Karpas-422 (cell line): ENCODE results near the gene CHEK2. TPM values are rescaled to one million over a fixed set of nuclear protein-coding genes. Genes with fewer than 3 reads are reported as not detected.
"Not testable (repeated sequence)": the region's sequence is repeated elsewhere in the genome, so short reads cannot be mapped to it uniquely, and the experiment has no call there.

ENCODE experiments used
- DNase-seq: peaks from one replicate; pipeline ENCODE4 v3.0.0-alpha.2; 2015
- H2AFZ ChIP-seq: fragments of 200-600 bp; sonication (generic); 2 replicates; pipeline ENCODE4 v1.6.1; 2014; ENCODE audit warnings: antibody characterized with exemption, low read length, mixed read lengths
- H3K27ac ChIP-seq: fragments of 200-600 bp; sonication (generic); 2 replicates; pipeline ENCODE4 v1.5.1; 2014; ENCODE audit warnings: mild to moderate bottlenecking, low read length, moderate library complexity
- H3K27me3 ChIP-seq: fragments of 200-600 bp; sonication (generic); 2 replicates; pipeline ENCODE4 v1.6.1; 2014; ENCODE audit warnings: low read length, mixed read lengths
- H3K36me3 ChIP-seq: fragments of 200-600 bp; sonication (generic); 2 replicates; pipeline ENCODE4 v1.6.1; 2014; ENCODE audit warnings: low read length, mixed read lengths; ENCODE audit not compliant: insufficient read depth
- H3K4me1 ChIP-seq: fragments of 200-600 bp; sonication (generic); 2 replicates; pipeline ENCODE4 v1.6.1; 2014; ENCODE audit warnings: mild to moderate bottlenecking, low read length, mixed read lengths
- H3K4me2 ChIP-seq: fragments of 200-600 bp; sonication (generic); 2 replicates; pipeline ENCODE4 v1.6.1; 2014; ENCODE audit warnings: low read length, low read depth, mild to moderate bottlenecking; ENCODE audit not compliant: poor library complexity, severe bottlenecking
- H3K4me3 ChIP-seq: fragments of 200-600 bp; sonication (generic); 2 replicates; pipeline ENCODE4 v1.5.1; 2014; ENCODE audit warnings: mild to moderate bottlenecking, antibody characterized with exemption, low read length, mixed read lengths
- H3K79me2 ChIP-seq: fragments of 200-600 bp; sonication (generic); 2 replicates; pipeline ENCODE4 v1.6.1; 2014; ENCODE audit warnings: mild to moderate bottlenecking, low read length, mixed read lengths
- H3K9ac ChIP-seq: fragments of 200-600 bp; sonication (generic); 2 replicates; pipeline ENCODE4 v1.6.0; 2014; ENCODE audit warnings: low read length
- H3K9me2 ChIP-seq: fragments of 200-600 bp; sonication (generic), shearing (Covaris generic); replicated peaks from 2 replicates; pipeline ENCODE4 v1.6.0; 2014; ENCODE audit warnings: mild to moderate bottlenecking, low read length, moderate library complexity; ENCODE audit not compliant: insufficient read depth
- H3K9me3 ChIP-seq: fragments of 300-700, 200-600 bp; sonication (generic); 2 replicates; pipeline ENCODE4 v1.6.1; 2014; ENCODE audit warnings: low read length, mixed read lengths
- H4K20me1 ChIP-seq: fragments of 200-600 bp; sonication (generic); 2 replicates; pipeline ENCODE4 v1.6.1; 2014; ENCODE audit warnings: mild to moderate bottlenecking, antibody characterized with exemption, low read length, low read depth; ENCODE audit not compliant: insufficient read depth
- total RNA-seq: library from RNA; depleted of rRNA; stranded (reverse); fragments of >200 nt; shearing (Covaris generic); gene quantifications from 2 replicates; pipeline ENCODE4 v1.2.3, GENCODE V29; 2014; ENCODE audit warnings: low replicate concordance

Gene CHEK2
- total RNA-seq, 1 experiment from 2014 or later: 36.2 TPM

DNA sequence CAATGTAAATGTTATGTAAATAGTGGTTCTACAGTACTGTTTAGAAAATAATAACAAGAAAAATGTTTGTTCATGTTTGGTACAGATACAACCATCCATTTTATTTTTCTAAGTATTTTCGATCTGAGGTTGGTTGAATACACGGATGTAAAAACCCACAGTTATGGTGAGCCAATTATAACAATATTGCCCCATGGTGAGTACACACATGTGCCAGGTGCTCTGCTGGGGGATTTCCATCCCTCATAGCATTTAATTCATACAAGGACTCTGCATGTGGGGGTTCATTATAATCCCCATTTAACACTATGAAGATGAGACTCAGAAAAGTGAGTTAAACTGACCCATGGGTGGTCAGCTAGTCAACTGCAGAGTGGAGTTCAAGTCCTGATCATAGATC is 38.7 kb downstream of the CHEK2 start:
- peaks cover 35% of the 10 kb centered on the region for H3K36me3 ChIP-seq
- H3K9me2 ChIP-seq: no peaks in the 10 kb centered on the region
- H3K79me2 ChIP-seq: no peaks in the 10 kb centered on the region
- peaks cover 8% of the 10 kb centered on the region for H3K4me1 ChIP-seq
- H3K27ac ChIP-seq: no peak overlapping the region
- no peaks in the 10 kb centered on the region for H3K9me3 ChIP-seq
- no peaks in the 10 kb centered on the region for H3K27me3 ChIP-seq
- no peak overlapping the region for H3K4me3 ChIP-seq
- no peak overlapping the region for H3K9ac ChIP-seq
- no peak overlapping the region for H3K4me2 ChIP-seq
- no peaks in the 10 kb centered on the region for H4K20me1 ChIP-seq
- DNase-seq: peak; percentile 21
- no peak overlapping the region for H2AFZ ChIP-seq

DNA sequence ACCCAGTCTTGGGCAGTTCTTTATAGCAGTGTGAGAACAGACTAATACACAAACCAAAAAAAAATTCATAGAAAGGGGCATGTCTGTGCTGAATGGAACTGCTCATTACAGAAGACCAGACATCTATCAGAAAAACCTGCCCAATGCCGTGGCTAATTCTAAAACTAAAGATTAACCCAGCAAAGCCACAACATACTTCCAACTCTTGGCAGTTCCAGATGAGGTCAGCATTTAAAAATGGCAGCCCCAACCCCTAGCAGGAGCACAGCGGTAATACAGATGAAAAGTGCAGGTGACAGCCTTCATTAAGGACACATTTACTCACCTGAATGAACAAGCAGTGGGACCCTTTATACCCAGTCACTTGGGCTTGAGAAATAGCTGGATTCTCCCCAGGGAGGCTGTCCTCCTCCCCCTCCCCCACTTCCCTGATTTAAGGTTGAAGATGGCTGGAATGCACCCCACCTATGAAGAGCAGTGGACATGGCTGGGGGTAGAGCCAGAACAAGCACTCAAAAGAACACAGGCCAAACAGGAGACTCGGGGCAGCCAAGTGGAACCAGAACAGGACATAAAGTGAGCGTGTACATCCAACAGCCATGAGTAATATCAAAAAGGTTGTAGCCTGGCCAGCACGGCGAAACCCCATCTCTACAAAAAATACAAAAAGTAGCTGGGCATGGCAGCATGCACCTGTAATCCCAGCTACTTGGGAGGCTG is 48.4 kb downstream of the CHEK2 start:
- peak; percentile 37 for DNase-seq
- not testable (repeated sequence) for H3K4me3 ChIP-seq, H3K36me3 ChIP-seq, H3K4me2 ChIP-seq, H3K27ac ChIP-seq, H3K4me1 ChIP-seq, H3K27me3 ChIP-seq, H2AFZ ChIP-seq, H3K9ac ChIP-seq, H3K9me2 ChIP-seq, H3K9me3 ChIP-seq, H3K79me2 ChIP-seq, H4K20me1 ChIP-seq

DNA sequence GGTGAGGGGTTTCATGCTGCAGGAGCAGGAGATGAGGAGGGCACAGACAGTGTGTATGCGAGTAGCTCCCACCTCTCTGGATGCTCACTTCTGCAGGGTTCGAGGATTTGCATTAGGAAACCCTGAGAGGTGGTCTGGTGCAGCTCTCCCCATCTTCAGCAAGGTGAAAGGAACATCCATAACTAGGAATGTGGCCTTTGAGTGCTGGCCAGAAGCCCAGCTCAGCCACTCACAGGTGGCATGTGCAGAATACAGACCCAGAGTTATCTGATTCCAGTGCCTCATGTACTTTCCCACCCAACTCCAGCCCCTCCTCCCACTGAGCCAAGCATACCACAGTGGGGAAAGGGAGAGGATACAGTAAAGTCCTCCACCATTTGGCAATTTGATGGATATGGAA is 51.8 kb downstream of the CHEK2 start:
- not testable (repeated sequence) for H3K36me3 ChIP-seq, H3K9ac ChIP-seq, H2AFZ ChIP-seq, H3K4me2 ChIP-seq, H3K27ac ChIP-seq, H4K20me1 ChIP-seq, H3K79me2 ChIP-seq, H3K9me2 ChIP-seq, H3K9me3 ChIP-seq, H3K4me3 ChIP-seq, H3K4me1 ChIP-seq, H3K27me3 ChIP-seq
- DNase-seq: peak; percentile 16

DNA sequence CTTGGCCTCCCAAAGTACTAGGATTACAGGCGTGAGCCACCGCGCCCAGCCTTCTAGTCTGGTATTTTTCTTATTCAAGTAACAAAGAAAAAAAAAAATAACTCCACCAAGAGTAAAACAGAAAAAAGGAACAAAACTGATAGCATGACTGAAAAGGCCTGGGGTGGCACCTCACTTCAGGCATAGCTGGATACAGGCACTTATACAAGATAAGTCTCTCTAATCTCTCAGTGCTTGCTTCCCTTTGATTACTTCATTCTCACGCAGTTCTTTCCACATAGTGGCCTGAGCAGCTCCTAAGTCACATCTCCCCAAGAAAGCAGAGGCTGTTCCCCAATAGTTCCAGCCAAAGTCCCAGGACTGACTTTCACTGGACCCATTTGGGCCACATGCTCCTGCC is 58.7 kb downstream of the CHEK2 start:
- H2AFZ ChIP-seq, H3K4me1 ChIP-seq, H3K27me3 ChIP-seq, H3K79me2 ChIP-seq, H3K9me3 ChIP-seq, H4K20me1 ChIP-seq, H3K9me2 ChIP-seq, H3K27ac ChIP-seq, H3K9ac ChIP-seq, H3K4me3 ChIP-seq, H3K36me3 ChIP-seq, H3K4me2 ChIP-seq: not testable (repeated sequence)
- peak; percentile 10 for DNase-seq

DNA sequence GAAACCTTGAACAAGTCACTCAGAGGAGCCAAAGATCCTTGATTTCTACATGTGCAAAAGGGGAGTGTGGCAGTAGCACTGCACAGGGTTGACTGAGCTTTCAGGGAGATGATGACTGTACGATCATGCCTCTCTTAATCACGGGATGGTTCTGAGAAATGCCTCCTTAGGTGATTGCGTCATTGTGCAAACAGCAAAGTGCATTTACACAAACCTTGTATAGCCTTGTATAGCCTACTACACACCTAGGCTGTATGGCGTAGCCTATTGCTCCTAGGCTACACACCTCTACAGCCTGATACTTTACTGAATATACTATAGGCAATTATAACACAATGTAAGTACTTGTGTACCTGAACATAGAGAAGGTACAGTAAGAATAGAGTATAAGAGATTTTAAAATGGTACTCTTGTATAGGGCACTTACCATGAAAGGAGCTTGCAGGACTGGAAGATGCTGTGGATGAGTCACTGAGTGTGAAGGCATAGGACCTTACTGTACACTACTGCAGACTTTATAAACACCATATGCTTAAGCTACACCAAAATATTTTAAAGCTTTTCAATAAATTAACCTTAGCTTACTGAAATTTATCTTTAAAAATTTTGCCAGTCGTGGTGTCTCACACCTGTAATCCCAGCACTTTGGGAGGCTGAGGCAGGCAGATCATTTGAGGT is 60.7 kb downstream of the CHEK2 start:
- not testable (repeated sequence) for H3K36me3 ChIP-seq, H3K79me2 ChIP-seq
- peak; percentile 37 for DNase-seq

DNA sequence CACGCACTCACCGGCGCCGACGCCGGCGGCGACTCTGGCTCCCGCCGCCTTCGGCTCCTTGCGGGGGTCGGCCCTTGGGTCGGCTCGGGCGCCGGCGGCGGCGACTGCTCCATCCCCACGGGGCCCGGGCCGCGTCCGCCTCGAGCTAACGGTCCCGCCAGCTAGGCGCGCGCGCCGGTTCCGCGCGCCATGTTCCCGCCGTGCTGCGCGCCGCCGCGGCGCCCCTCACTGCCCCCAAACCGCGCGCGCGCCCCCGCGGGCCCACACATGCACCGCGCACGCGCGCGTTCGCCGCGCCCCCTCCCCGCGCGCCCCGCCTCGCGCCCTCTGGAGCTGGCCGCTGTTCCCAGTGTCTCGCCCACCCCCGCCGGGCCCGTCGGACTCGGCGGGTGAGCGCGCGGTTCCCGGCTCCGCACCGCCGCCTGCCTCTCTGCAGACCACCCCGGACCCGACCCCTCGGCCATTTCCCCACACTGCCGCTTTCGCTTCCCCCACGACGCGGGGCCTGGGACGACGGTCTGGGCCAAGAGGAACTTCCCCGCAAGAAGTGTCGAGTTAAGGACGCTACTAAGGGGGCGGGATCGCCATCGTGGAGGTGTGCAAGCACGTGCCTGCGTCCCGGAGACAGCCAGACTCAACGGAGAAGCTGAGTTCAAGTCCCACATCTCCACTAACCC is 61.9 kb downstream of the CHEK2 start, which contains the start of gene TTC28:
Gene TTC28 (minus strand): TSS at position 230 of the 677 bp plus-strand sequence. CDS start 117 bp downstream, at position 113.
- H3K9me3 ChIP-seq, H3K27ac ChIP-seq, H3K4me1 ChIP-seq, H3K36me3 ChIP-seq, H3K27me3 ChIP-seq, H4K20me1 ChIP-seq, H3K79me2 ChIP-seq, H3K9me2 ChIP-seq: not testable (repeated sequence)
- DNase-seq: peak; percentile 92
- Histone ChIP-seq H3K9ac (peak within 1 kb of the TSS; percentile 76), H2AFZ (peak within 1 kb of the TSS; percentile 67), H3K4me2 (peak within 1 kb of the TSS; percentile 75), H3K4me3 (peak within 1 kb of the TSS; percentile 79)

More for the DNA sequence above, 60.7 kb downstream of the CHEK2 start:
- H2AFZ ChIP-seq, H3K4me3 ChIP-seq, H3K4me1 ChIP-seq, H3K27ac ChIP-seq, H3K27me3 ChIP-seq, H4K20me1 ChIP-seq, H3K9ac ChIP-seq, H3K9me2 ChIP-seq, H3K4me2 ChIP-seq, H3K9me3 ChIP-seq: not testable (repeated sequence)

DNA sequence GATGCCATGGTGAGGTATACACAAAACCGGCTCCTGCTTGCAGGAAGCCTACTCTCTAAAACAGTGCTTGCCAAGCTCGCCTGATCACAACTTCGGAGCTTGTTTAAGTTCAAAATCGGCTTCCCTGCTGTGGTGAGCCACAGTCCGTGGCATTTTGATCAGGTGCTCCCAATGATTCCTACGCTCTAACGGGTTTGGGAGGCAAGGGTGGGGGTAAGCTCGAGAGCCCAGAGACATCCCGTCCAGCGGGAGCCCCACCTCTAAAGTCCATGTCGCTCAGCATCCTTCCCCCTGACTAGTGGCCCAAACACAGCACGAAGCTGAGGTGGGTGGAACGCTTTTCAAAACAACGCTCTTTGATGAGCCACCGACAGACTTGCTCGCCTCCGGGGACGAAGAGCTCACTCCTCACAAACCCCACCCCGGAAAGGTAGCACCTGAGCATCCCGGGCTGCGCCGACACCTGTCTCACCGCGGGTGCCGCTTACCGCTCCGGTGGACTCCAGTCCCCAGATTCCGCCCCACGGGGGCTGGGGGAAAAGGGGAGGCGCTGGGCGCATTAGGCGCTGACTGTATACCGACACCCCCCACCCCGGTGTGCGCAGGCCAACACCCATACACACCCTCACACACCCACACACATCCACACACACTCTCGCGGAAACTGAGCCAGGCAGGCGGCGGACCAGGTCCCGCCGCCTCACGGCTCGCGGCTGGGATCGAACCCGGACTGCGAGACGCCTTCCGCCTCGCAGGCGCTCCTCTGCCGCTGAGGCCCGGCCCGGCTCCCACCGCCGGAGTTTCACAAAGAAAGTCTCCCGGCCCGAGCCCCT is 62.6 kb downstream of the CHEK2 start:
- Histone ChIP-seq H2AFZ (peak overlapping the region; percentile 63), H3K4me3 (peak overlapping the region; percentile 79), H3K9ac (peak overlapping the region; percentile 76), H3K4me2 (peak overlapping the region; percentile 75)
- H3K9me3 ChIP-seq, H4K20me1 ChIP-seq, H3K9me2 ChIP-seq, H3K27me3 ChIP-seq, H3K27ac ChIP-seq, H3K36me3 ChIP-seq, H3K79me2 ChIP-seq, H3K4me1 ChIP-seq: not testable (repeated sequence)
- DNase-seq: peak; percentile 56

DNA sequence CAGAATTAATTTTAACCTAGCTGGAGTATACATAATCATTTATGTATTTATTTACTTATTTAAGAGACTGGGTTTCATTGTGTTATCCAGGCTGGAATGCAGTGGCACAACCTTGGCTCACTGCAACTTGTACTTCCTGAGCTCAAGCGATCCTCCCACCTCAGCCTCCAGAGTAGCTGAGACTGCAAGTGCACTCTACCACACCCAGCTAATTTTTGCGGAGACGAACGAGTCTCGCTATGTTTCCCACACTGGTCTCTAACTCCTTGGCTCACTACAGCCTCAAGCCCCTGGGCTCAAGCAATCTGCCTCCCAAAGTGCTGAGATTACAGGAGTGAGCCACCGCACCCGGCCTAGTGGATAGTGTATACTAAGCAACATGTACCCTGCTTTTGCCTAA is 63.5 kb downstream of the CHEK2 start:
- not testable (repeated sequence) for H3K9me2 ChIP-seq, H3K79me2 ChIP-seq, H4K20me1 ChIP-seq, H3K4me3 ChIP-seq, H2AFZ ChIP-seq, H3K9me3 ChIP-seq, H3K36me3 ChIP-seq, DNase-seq, H3K27me3 ChIP-seq, H3K9ac ChIP-seq, H3K27ac ChIP-seq
- Histone ChIP-seq H3K4me2 (peak overlapping the region; percentile 75), H3K4me1 (peaks cover 10% of the 10 kb centered on the region)
